GM18873 (cell line): ENCODE data around the gene PARL.

Experiments
- ATAC-seq: cut with Tn5 transposase; IDR thresholded peaks from one replicate; pipeline ENCODE4 v1.9.1; 2021; ENCODE audit warnings: mild to moderate bottlenecking, moderate library complexity, moderate number of reproducible peaks; ENCODE audit not compliant: unreplicated experiment, low FRiP score

The PARL gene

GRCh38 chr3:183884427-183885296, at the start of gene PARL:
Gene PARL, minus strand, starts transcription at chr3:183884880. Its CDS starts 34 bp downstream, at chr3:183884846.
- peak; percentile 97 for ATAC-seq

- ATAC-seq = no peak
Observed at GRCh38 chr3:183933160-183933559, 48.5 kb upstream of the PARL start.

DNA sequence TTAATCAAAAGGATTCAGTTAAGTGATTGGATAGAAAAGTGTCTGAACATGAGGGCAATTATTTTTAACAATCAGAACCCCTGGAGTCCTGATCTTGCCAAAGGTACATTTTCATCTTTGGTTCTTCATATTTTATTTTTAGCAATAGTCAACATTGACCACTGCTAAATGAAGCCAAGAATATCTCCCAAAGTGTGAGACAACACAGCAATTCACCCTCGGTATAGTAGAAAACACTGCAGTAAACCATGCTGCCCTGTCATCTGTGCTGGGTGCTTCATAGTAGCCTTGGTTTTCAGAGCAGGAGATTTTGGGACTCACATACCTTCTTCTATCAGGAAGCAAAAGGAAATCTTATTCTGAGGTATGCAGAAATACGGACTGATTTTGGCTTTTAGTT, 47.2 kb upstream of the PARL start:
- no peak for ATAC-seq

DNA sequence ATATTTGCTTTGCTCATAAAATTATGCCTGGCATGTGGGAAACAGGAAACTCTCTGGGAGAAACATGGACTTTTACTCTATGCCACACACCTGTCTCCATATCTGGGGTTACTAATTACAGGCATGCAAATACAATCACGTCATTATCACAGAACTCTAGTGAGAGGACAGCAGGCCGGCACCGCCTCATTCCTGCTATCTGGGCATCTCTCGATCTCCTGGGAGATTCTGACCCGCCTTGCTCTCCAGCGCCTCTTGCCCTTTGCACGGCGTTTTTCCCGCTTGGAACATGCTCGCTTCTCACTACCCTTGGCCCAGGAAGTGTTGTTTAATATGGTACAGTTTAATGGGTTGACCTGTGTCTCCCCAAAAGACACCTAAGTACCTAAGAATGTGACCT, 45.4 kb upstream of the PARL start:
- ATAC-seq = no peak

DNA sequence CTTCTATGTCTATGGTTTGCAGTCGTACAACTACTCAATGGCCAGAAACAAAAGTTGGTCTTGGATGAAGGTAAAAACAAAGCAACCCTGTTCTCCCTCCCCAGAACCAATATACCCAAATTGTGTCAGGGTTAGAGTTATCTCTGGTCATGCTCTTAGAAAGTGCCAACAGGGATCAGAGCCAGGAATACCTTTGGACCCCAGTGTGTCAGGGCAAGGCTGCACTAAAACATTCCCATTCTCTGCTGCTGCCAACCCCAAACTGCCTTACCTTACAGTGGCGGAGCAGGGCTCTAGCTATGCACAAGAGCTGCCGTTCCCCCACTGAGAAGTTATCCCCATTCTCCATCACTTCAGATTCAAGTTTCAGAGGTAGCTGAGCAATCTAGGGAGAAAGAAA, 42.4 kb upstream of the PARL start:
- ATAC-seq = no peak

GRCh38 chr3:183924956-183925355, 40.3 kb upstream of the PARL start:
- ATAC-seq = no peak

- no peak for ATAC-seq
Observed at GRCh38 chr3:183924543-183924942, 39.9 kb upstream of the PARL start.

DNA sequence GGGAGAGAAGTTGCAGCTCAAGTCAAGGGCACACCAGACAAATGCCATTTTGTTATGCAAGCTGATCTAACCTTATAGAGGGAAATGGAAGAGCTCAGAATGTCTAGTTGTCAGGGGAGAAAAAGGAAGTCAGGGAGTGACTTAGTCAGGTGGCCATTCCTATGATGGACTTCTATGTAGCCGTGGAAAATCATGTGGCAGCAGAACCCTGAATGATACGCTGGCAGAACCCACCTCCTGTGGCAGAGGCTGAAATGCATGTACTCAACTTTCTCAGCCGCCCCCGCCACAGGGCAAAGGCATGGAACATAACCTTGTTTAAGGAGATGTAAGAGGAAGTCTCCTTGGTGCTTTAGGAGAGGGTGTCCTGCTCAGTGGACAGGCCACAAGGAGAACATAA, 37.7 kb upstream of the PARL start:
- ATAC-seq = no peak

DNA sequence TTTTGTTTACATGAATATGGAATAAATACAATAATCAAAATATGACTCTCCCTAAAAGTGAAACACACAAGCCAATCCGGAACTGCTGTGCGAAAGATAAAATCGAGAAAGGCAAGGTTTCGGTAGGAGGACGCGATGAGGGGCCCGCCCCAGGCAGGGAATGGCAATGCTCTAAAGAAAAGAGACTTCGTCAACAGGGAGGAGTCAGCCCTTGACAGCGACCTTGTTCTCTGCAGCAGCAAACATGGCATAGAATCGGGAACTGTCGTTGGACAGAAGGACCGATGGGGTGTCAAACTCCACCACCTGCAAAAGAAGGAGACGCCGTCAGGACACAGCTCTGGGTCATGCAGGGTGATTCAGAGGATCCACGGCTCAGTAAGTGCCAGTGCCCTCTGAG, 36.4 kb upstream of the PARL start:
- no peak for ATAC-seq

DNA sequence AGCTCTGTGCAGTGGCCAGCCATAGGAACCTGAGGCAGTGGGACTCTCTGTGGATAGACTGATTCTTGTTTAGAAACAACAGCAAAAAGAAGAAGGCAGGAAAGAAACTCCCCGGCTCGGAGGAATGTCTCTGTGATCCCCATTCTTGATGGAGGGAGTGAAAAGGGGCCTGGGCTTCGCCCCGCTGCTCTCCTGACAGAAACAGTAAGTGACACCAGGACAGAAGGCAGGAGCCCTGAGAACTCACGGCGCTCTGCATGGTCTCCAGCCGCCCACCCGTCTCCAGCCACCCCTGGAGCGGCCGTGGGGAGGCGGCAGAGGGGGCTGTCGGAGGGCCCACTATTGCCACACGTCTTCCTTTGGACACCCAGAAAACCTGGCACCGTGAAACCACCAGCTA, 35.7 kb upstream of the PARL start:
- no peak for ATAC-seq

- no peak for ATAC-seq
Observed at GRCh38 chr3:183918178-183918577, 33.5 kb upstream of the PARL start.

GRCh38 chr3:183917776-183918175, 33.1 kb upstream of the PARL start:
- ATAC-seq = no peak

GRCh38 chr3:183914856-183915255, 30.2 kb upstream of the PARL start:
- ATAC-seq = no peak

GRCh38 chr3:183913580-183913920, 28.9 kb upstream of the PARL start:
- ATAC-seq = no peak

GRCh38 chr3:183912895-183913579, 28.4 kb upstream of the PARL start:
- ATAC-seq = no peak

DNA sequence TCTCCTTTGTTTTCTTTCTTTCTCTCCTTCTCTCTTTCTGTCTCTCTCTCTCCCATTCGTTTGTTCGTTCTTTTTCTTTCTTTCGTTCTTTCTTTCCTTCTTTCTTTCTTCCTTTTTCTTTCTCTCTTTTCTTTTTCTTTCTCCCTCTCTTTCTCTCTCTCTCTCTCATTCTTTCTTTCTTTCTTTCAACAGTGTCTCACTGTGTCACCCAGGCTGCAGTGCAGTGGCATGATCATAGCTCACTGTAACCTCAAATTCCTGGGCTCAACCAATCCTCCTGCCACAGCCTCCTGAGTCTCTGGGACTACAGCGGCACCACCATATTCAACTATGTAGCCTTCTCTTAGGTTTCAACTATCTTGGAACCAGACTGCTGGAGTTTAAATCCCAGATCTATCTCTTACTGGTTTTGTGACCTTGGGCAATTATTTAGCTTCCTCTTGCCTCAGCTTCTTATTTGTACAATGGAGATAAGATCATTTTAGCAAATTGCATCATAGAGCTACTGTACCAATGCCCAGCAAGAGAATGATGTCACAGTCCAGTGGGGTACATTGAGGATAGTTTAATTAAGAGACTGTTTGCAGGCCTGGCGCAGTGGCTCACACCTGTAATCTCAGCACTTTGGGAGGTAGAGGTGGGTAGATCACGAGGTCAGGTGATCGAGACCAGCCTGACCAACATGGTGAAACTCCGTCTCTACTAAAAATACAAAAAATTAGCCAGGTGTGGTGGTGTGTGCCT, 27.3 kb upstream of the PARL start:
- ATAC-seq = no peak

DNA sequence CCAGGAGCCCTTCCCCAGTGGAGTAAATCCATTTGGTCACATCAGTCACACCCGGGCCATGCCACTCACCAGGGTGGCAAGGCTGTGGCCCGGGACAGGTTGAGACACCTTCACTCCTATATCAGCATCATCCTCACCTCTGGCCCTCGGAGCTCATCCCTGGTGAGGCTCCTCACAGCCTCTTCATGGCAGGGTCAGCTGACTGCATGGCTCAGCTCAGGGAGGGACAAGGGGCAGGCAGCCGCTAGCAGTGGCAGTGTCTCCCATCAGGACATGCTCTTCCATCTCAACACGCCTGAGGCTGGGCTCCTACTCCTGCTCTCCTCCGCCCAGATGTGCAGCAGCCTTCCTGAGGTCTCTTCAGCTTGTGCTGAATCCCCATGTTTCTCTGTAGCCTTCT, 26.4 kb upstream of the PARL start:
- ATAC-seq = no peak

DNA sequence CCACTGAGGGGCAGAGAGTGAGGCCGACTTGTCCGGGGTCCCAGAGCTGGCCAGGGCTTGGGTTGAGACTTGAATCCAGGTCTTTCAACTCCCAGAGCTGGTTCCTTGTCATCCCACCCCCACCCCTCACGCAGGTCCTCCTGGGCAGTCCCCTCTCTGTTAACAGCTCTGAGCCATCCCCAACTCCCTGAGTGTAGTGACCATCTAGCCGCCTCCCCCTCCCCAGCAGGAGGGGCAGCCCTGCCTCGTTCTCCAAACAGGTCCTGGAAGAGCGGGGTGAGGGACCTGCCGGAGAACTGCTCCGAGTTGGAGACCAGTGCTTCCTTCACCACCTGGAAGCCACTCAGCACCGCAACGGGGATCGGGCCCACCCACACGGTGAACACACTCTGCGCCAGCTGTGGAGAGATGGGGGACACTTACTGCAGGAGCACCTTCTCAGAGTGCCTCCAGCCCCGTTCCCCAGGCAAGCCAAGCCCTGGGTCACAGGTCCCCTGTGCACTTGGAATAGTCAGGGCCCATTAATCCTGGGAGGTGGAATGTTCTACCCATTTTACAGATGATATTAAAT, 24.4 kb upstream of the PARL start:
- no peak for ATAC-seq

GRCh38 chr3:183907911-183908331, 23.2 kb upstream of the PARL start:
- ATAC-seq = no peak

DNA sequence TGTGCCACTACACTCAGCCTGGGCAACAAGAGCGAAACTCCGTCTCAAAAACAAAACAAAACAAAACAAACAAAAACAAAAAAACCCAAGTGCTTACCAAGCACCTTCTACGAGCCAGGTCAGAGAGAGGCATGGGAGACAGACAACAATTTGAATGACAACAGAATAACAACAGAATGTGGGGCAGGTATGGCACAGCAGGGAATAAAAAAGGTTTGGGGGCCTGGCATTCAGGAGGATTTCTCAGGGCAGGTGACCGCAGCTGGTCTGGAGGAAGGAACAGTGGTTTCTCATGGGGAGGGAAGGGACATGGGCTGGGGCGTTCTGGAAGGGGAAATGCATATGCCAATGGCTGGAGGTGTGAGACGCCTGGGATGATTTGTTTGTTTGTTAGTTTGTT, 22.5 kb upstream of the PARL start:
- no peak for ATAC-seq
